Measurements from ENCODE around the gene TMEM208.

TMEM208 gene

DNA sequence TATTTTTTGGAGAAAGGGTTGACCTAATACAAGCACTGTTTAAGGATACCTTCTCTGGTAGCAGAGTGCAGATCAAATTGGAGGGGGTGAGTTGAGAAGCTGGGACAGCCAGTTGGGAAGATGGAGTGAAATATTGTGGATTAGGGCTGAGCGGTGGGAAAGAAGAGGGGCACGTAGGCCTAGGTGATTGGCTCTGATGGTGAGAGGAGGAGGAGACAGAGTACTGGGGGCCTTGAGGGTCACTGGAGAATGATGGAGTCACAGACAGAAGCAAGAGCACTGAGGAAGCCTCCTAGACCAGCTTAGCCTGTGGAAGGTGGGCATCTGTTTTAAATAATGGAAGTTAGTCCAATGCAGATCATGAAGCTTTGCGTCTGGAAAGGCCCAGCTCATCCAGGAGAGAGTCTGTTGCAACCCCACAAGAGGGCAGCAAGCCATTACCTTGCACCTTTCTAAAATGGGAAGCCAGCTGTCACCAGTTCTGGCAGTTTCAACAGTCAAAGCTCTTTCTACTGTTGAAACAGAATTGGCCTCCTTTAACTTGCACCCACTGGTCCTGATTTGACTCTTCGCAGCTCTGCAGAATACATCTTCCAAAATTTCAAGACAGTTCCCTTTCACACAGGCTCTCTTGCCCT, 33.6 kb downstream of the TMEM208 start:
- H3K27me3 Mint-ChIP-seq = peaks cover 7% of the 10 kb centered on the region
- peak overlapping the region; percentile 43 for H3K27ac Mint-ChIP-seq
- no peaks in the 10 kb centered on the region for H3K4me1 Mint-ChIP-seq
- H3K9me3 Mint-ChIP-seq = no peaks in the 10 kb centered on the region
- no peak overlapping the region for H3K4me3 Mint-ChIP-seq
- no peaks in the 10 kb centered on the region for H3K36me3 Mint-ChIP-seq

DNA sequence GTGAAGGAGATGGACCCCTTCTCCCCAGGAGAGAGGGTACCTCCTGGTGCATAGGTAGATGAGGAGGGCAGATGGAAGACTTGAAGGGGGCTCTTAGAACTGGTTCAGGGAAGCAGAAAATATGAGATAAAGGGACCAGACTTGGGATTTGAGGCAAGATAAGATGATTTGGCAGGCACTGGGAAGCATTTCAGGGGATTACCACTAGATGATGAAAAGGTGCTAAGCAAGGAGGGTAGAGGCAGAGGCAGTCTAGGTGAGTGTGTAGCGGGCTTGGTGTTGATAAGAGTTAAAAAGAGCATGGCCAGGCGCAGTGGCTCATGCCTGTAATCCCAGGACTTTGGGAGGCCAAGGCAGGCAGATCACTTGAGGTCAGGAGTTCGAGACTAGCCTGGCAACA, 36.3 kb downstream of the TMEM208 start:
- no peaks in the 10 kb centered on the region for H3K9me3 Mint-ChIP-seq
- H3K27me3 Mint-ChIP-seq = peaks cover 4% of the 10 kb centered on the region
- H3K27ac Mint-ChIP-seq = no peak overlapping the region
- no peaks in the 10 kb centered on the region for H3K4me1 Mint-ChIP-seq
- H3K36me3 Mint-ChIP-seq = no peaks in the 10 kb centered on the region
- H3K4me3 Mint-ChIP-seq = no peak overlapping the region

DNA sequence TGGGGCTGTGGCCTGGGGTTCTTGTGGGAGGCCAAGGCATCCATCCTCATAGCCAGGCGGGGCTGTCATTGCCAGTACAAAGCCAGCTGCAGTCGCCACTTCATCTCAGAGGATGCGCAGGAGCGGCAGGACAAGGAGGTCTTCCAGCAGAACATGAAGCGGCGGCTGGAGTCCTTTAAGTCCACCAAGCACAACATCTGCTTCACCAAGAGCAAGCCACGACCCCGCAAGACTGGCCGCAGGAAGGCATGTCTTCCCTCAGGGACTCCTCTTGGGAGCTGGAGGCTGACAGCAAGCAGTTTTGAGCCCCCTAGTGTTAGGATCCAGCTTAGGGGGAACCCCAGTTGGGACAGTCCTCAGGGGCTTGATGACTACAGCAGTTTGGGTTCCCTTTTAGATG, 37.3 kb downstream of the TMEM208 start:
- H3K9me3 Mint-ChIP-seq = no peaks in the 10 kb centered on the region
- H3K4me3 Mint-ChIP-seq = no peak overlapping the region
- H3K27me3 Mint-ChIP-seq = peaks cover 4% of the 10 kb centered on the region
- no peaks in the 10 kb centered on the region for H3K4me1 Mint-ChIP-seq
- no peak overlapping the region for H3K27ac Mint-ChIP-seq
- no peaks in the 10 kb centered on the region for H3K36me3 Mint-ChIP-seq

DNA sequence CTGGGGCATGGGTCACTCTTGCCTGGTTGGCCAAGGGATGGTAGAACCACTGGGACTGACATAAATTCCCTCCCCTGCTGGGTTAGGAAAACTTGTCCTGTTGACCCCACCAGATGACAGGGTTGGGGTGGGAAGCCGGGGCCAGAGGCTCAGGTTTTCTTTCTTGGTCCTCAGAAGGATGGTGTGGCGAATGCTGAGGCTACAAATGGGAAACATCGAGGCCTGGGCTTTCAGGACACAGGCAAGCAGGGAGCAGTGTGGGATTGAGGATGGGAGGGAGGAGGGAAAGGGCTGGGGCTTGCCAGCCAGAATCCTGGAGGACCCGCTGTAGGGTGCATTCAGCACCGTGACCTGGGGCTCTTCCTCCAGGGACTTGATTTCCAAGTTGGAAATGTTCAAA, 37.9 kb downstream of the TMEM208 start:
- no peak overlapping the region for H3K4me3 Mint-ChIP-seq
- peaks cover 4% of the 10 kb centered on the region for H3K27me3 Mint-ChIP-seq
- H3K36me3 Mint-ChIP-seq = no peaks in the 10 kb centered on the region
- no peak overlapping the region for H3K27ac Mint-ChIP-seq
- no peaks in the 10 kb centered on the region for H3K9me3 Mint-ChIP-seq
- H3K4me1 Mint-ChIP-seq = no peaks in the 10 kb centered on the region

DNA sequence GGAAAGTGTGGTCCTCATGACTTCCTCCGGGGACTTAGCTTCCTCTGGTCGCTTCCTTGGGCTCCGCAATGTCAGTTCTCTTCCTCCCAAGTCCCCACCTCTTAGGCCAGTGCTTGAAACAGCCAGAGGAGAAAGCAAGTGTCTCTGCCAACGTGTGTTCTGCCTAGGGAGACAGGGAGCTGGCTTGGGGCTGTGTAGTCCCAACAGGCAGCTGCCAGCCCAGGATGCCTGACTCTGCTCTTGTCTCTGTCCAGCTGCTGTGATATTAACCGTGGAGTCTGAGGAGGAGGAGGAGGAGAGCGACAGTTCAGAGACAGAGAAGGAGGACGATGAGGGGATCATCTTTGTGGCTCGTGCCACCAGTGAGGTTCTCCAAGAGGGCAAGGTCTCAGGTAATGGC, 38.9 kb downstream of the TMEM208 start:
- H3K4me3 Mint-ChIP-seq = no peak overlapping the region
- peaks cover 4% of the 10 kb centered on the region for H3K27me3 Mint-ChIP-seq
- H3K9me3 Mint-ChIP-seq = no peaks in the 10 kb centered on the region
- no peaks in the 10 kb centered on the region for H3K4me1 Mint-ChIP-seq
- no peaks in the 10 kb centered on the region for H3K36me3 Mint-ChIP-seq
- no peak overlapping the region for H3K27ac Mint-ChIP-seq

DNA sequence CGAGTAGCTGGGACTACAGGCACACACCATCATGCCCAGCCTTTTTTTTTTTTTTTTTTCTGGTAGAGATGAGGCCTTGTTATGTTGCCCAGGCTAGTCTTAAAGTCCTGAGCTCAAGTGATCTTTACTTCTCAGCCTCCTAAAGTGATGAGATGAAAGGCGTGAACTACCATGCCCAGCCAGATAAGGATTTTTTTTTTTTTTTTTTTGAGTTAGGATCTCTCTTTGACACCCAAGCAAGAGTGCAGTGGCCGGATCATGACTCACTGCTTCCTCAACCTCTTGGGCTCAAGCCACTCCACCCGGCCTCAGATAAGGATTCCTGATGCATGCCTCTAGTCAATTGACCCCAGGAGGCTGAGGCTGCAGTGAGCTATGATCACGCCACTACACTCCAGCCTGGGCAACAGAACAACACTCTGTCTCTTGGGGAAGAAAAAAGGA, 41.2 kb downstream of the TMEM208 start:
- Mint-ChIP-seq H3K4me1 (no peaks in the 10 kb centered on the region), H3K9me3 (no peaks in the 10 kb centered on the region), H3K4me3 (no peak overlapping the region), H3K27me3 (peaks cover 3% of the 10 kb centered on the region), H3K27ac (no peak overlapping the region), H3K36me3 (no peaks in the 10 kb centered on the region)

DNA sequence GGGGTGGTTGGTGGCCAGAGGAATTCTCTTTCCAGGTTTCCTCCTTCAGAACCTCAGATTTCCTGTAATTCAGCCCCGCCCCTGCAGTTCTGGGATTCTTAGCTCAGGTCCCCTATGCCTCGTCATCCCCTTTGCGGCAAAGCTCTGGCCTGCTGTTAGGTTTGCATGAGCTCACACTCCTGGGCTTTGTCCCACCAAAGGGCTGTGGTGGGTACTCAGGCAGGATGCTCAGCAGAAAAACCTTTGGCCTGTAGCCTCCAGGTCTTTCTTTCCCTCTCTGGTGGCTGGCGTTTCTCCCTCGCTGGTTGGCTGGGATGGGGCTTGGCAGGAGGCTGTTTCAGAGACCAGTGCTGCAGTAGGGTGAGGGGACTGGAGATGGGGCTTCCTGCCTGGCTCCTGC, 42.8 kb downstream of the TMEM208 start:
- Mint-ChIP-seq H3K4me3 (no peak overlapping the region), H3K27me3 (no peaks in the 10 kb centered on the region), H3K36me3 (no peaks in the 10 kb centered on the region), H3K27ac (no peak overlapping the region), H3K9me3 (no peaks in the 10 kb centered on the region), H3K4me1 (no peaks in the 10 kb centered on the region)

DNA sequence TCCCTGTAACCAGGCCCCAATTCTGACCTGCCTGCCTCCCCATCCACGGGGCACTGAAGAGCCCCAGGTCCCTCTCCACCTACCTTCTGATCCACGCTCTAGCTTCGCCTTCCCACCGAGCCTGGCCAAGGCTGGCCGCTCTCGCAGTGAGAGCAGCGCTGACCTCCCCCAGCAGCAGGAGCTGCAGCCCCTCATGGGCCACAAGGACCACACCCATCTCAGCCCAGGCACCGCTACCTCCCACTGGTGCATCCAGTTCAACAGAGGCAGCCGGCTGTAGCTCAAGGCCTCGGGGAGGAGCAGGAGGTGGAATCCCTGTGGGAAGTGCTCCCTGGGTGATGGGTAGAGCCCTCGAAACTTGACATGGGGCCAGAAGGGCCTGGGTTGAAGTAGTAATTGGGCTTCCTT, 44.0 kb downstream of the TMEM208 start:
- no peaks in the 10 kb centered on the region for H3K9me3 Mint-ChIP-seq
- H3K27ac Mint-ChIP-seq = peak overlapping the region; percentile 72
- no peaks in the 10 kb centered on the region for H3K27me3 Mint-ChIP-seq
- no peaks in the 10 kb centered on the region for H3K36me3 Mint-ChIP-seq
- H3K4me3 Mint-ChIP-seq = no peak overlapping the region
- peaks cover 3% of the 10 kb centered on the region for H3K4me1 Mint-ChIP-seq

DNA sequence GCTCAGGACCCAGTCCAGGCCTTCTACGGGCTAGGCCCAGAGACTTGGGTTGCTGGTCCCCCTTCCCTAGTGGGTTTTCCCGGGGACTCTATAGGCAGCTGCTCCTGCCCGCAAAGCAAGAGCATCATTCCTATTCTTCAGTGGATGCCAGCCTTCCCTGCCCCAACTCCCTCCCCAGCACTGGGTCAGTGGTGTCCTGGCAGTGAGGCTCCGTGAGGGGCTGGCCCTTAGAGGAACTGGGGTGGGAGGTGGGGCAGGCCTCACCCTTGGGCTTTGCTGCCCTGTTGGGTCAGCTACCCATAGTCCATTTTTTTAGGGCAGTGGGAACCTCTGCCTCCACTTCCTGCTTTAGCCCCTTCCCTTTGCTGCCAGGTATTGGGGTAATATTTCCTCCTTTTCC, 44.5 kb downstream of the TMEM208 start:
- Mint-ChIP-seq H3K4me3 (no peak overlapping the region), H3K27me3 (no peaks in the 10 kb centered on the region), H3K4me1 (peaks cover 5% of the 10 kb centered on the region), H3K9me3 (no peaks in the 10 kb centered on the region), H3K36me3 (peaks cover under 1% of the 10 kb centered on the region), H3K27ac (no peak overlapping the region)

DNA sequence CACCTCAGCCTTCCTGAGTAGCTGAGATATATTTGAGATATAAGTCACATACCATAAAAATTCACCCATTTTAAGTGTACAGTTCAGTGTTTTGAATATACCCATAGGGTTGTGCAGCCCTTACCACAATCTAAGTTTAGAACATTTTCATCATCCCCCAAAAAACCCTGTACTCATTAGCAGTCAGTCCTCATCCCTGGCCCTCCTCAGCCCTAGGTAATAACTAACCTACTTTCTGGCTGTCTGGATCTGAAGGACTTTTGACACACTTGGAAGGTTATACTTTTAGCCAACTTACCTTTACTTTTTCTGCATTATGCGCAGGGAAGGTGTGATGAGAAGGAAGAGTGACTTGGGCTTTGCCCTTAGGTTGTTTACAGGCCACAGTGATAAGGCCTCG, 48.4 kb downstream of the TMEM208 start:
- Mint-ChIP-seq H3K4me3 (no peak overlapping the region), H3K4me1 (peaks cover 13% of the 10 kb centered on the region), H3K27ac (no peak overlapping the region)

DNA sequence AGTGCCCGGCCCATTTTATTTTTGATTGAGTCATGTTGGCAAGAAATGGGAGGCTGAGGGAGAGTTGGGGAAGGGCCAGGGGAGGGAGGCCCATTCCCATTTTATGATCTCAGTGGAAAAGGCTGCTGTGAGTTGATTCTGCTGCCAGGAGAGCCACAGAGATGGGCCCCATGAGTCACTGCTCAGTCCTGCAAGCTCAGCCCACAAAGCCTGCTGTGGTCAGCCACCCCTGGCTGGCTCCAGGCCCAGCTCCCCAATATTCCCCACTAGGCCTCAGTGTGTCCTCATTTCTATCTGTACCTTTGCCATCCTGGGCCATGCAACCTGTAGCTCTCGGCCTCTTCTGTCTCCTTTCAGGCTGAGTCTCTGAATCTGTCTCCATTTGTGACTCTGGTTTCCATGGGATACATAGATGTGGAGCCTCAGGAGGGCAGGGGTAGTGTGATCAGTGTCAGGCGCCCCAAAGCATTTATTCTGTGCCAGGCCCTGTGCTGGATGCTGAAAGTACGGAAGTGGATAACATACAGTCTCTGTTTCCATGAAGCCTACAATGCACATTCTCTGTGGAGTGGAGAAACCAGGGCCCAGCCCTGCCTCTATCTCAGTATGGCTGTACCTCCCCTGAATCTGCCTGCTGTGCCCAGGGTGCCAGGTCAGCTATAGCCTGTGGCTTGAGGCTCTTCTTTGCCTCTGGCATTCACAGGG, 50.5 kb downstream of the TMEM208 start:
- Mint-ChIP-seq H3K4me3 (peak overlapping the region; percentile 67), H3K4me1 (peaks cover 13% of the 10 kb centered on the region), H3K27ac (peak overlapping the region; percentile 65), H3K36me3 (peaks cover 3% of the 10 kb centered on the region), H3K9me3 (no peaks in the 10 kb centered on the region), H3K27me3 (no peaks in the 10 kb centered on the region)

More for the DNA sequence above, 48.4 kb downstream of the TMEM208 start:
- H3K9me3 Mint-ChIP-seq = no peaks in the 10 kb centered on the region
- peaks cover 3% of the 10 kb centered on the region for H3K36me3 Mint-ChIP-seq
- no peaks in the 10 kb centered on the region for H3K27me3 Mint-ChIP-seq

DNA sequence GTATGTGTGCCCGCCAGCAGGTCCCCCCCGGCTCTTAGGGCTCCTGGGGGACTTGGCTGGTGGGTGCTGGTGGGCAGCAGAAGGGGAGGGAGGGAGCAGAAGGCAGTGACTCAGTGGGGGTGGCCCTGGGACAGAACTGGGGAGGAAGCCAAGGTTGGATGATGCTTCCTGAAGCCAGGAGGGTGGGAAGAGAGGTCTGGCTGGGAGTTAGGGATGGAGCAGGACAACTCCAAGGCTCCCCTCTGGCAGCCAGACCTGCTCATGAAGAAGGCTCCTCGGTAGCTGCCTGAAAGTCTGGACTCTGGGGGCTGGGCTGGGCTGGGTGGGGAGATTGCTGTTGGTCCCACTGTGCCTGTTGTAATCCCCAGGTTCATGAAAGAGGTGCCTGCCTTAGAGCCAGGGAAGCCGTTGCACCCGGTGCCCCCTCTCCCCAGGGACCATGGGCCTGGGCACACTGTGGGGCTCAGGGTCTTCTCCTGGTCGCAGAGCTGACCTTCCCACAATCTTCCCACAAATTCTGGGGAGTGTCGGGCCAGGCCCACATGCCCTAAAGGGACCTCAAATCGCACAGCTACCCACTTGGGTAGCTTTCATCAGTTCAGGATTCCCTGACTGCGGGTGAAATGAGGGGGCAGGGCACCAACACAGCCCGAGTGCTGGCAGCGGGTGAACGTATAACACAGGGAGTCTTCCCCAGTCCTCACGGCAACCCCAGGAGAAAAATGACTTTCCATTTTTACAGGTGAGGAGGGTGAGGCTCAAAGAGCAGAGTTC, 51.3 kb downstream of the TMEM208 start:
- Mint-ChIP-seq H3K36me3 (peaks cover 4% of the 10 kb centered on the region), H3K27ac (peak overlapping the region; percentile 88), H3K27me3 (no peaks in the 10 kb centered on the region), H3K9me3 (no peaks in the 10 kb centered on the region), H3K4me3 (peak overlapping the region; percentile 92), H3K4me1 (peaks cover 13% of the 10 kb centered on the region)
